ENCODE results near the gene CTSK. TPM values are rescaled to one million over a fixed set of nuclear protein-coding genes. Genes with fewer than 3 reads are reported as not detected.
A peak's percentile ranks its signal among the peaks of the same experiment; 100 is the strongest.

The CTSK gene
- total and polyA plus RNA-seq, 4 donors: 2.2 to 3.8 (median 2.4) TPM

DNA sequence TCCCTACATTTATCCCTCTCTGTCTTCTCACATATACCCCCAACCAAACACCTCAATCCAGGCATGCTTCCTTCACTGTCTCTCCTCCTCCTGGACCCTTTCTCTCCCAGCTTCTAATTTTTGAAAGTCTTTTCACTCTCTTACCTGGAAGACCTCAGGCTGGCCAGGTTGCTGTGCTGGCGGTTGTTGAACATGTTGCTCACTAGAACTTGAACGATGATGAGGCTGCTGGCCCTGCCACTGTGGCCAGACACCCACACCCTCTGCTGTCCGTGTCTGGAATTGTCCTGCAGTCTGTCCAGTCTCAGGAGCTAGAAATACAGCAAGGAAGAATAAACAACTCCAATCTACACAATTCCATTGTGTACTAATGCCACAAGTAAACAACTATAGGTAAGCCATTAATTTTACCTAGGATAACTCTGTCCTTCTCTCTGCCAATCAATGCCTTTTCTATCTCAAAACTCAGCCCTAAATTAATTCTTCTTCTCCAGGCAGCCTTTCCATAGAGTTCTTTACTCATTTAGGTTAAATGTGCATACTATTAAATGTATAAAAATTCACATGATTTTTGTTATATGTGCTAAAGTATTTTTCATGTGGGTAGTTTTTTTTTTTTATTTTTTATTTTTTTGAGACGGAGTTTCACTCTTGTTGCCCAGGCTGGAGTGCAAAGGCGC, 5.1 kb upstream of the CTSK start:
- no peak overlapping the region for H3K9ac ChIP-seq (ENCODE audit: low read depth in 1 of 2, low read length in 2 of 2)
- peaks cover 15 to 62% (median 54%) of the 10 kb centered on the region in 4 donors for H3K36me3 ChIP-seq (ENCODE audit: control insufficient read depth in 4 of 4, insufficient read depth in 3 of 4, low read depth in 1 of 4, low read length in 3 of 4)
- peaks cover 0 to 4% (median 0%) of the 10 kb centered on the region in 4 donors for H3K4me1 ChIP-seq (ENCODE audit: control insufficient read depth in 4 of 4, insufficient read depth in 4 of 4, low read length in 3 of 4)
- no peak overlapping the region for H3K4me3 ChIP-seq (ENCODE audit: low read depth in 1 of 3, low read length in 3 of 3)
- peak; percentile 61 for DNase-seq (ENCODE audit: low spot score)
- WGBS: 49% methylated on average over 5 of the region's 5 CpGs
- H3K9me3 ChIP-seq (ENCODE audit: control insufficient read depth in 4 of 4, low read length in 3 of 4): no peaks in the 10 kb centered on the region
- no peak overlapping the region for H3K27ac ChIP-seq (ENCODE audit: low read depth in 1 of 2, low read length in 2 of 2)
- TF ChIP-seq HNF4A (conservative IDR thresholded peaks at IDR 0.05) (no peak), EGR1 (IDR thresholded peaks at IDR 0.05; ENCODE audit: low read depth in 2 of 2) (no peak), RAD21 (IDR thresholded peaks at IDR 0.05) (peak; percentile 96 to 97), SP1 (IDR thresholded peaks at IDR 0.05) (no peak), RXRA (IDR thresholded peaks at IDR 0.05) (peak in 1 of 2 donors; percentile 40), FOXA2 (IDR thresholded peaks at IDR 0.05) (no peak), FOXA1 (IDR thresholded peaks at IDR 0.05) (no peak)
- TF ChIP-seq, protein P1, sequence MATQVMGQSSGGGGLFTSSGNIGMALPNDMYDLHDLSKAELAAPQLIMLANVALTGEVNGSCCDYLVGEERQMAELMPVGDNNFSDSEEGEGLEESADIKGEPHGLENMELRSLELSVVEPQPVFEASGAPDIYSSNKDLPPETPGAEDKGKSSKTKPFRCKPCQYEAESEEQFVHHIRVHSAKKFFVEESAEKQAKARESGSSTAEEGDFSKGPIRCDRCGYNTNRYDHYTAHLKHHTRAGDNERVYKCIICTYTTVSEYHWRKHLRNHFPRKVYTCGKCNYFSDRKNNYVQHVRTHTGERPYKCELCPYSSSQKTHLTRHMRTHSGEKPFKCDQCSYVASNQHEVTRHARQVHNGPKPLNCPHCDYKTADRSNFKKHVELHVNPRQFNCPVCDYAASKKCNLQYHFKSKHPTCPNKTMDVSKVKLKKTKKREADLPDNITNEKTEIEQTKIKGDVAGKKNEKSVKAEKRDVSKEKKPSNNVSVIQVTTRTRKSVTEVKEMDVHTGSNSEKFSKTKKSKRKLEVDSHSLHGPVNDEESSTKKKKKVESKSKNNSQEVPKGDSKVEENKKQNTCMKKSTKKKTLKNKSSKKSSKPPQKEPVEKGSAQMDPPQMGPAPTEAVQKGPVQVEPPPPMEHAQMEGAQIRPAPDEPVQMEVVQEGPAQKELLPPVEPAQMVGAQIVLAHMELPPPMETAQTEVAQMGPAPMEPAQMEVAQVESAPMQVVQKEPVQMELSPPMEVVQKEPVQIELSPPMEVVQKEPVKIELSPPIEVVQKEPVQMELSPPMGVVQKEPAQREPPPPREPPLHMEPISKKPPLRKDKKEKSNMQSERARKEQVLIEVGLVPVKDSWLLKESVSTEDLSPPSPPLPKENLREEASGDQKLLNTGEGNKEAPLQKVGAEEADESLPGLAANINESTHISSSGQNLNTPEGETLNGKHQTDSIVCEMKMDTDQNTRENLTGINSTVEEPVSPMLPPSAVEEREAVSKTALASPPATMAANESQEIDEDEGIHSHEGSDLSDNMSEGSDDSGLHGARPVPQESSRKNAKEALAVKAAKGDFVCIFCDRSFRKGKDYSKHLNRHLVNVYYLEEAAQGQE (IDR thresholded peaks at IDR 0.05): no peak
- TF ChIP-seq, protein P2, sequence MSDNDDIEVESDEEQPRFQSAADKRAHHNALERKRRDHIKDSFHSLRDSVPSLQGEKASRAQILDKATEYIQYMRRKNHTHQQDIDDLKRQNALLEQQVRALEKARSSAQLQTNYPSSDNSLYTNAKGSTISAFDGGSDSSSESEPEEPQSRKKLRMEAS (IDR thresholded peaks at IDR 0.05): no peak
- TF ChIP-seq, protein P3, sequence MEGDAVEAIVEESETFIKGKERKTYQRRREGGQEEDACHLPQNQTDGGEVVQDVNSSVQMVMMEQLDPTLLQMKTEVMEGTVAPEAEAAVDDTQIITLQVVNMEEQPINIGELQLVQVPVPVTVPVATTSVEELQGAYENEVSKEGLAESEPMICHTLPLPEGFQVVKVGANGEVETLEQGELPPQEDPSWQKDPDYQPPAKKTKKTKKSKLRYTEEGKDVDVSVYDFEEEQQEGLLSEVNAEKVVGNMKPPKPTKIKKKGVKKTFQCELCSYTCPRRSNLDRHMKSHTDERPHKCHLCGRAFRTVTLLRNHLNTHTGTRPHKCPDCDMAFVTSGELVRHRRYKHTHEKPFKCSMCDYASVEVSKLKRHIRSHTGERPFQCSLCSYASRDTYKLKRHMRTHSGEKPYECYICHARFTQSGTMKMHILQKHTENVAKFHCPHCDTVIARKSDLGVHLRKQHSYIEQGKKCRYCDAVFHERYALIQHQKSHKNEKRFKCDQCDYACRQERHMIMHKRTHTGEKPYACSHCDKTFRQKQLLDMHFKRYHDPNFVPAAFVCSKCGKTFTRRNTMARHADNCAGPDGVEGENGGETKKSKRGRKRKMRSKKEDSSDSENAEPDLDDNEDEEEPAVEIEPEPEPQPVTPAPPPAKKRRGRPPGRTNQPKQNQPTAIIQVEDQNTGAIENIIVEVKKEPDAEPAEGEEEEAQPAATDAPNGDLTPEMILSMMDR (IDR thresholded peaks at IDR 0.05; ENCODE audit: low read depth, low read length, missing input control): peak; percentile 75
- no peaks in the 10 kb centered on the region for H3K27me3 ChIP-seq (ENCODE audit: control insufficient read depth in 4 of 4, insufficient read depth in 4 of 4, low read length in 3 of 4)

DNA sequence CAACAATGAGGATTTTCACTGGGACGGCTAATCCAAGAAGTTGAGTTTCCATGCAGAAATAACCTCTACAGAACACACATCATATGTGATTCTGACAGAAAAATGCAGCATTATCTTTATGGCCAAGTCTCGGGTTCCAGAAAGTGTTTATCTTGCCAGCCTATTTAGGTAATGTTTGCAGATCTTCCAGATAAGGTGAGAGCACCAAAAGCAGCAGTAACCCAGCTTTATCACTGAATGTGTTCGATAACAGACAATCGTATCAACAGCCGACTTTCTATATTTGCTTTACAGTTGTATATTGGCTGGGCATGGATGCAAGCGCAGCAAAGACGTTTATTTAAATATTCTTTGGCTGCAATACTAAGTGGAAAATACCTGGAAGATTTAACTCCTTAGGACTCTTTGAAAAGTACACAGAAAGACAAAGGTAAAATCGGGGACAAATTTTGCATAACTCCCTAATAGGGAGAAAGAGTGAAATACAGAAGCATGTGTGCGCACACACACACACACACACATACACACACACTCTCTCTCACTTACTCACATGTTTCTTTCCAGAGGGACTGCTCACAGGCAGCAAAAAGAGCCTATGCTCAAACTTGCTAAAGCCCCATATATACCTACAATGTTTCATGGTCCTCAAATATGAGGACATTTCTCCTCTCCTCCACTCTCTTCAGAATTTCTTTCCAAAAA, 3.0 kb upstream of the CTSK start:
- H3K27me3 ChIP-seq (ENCODE audit: control insufficient read depth in 4 of 4, insufficient read depth in 4 of 4, low read length in 3 of 4): no peaks in the 10 kb centered on the region
- H3K27ac ChIP-seq (ENCODE audit: low read depth in 1 of 2, low read length in 2 of 2): no peak overlapping the region
- peaks cover 0 to 4% (median 0%) of the 10 kb centered on the region in 4 donors for H3K4me1 ChIP-seq (ENCODE audit: control insufficient read depth in 4 of 4, insufficient read depth in 4 of 4, low read length in 3 of 4)
- TF ChIP-seq HNF4G (IDR thresholded peaks at IDR 0.05) (no peak), RXRA (IDR thresholded peaks at IDR 0.05) (no peak), JUND (IDR thresholded peaks at IDR 0.05) (no peak), SP1 (IDR thresholded peaks at IDR 0.05) (no peak), FOXA2 (IDR thresholded peaks at IDR 0.05) (no peak)
- TF ChIP-seq, protein P2 (IDR thresholded peaks at IDR 0.05): no peak
- TF ChIP-seq, protein P4, sequence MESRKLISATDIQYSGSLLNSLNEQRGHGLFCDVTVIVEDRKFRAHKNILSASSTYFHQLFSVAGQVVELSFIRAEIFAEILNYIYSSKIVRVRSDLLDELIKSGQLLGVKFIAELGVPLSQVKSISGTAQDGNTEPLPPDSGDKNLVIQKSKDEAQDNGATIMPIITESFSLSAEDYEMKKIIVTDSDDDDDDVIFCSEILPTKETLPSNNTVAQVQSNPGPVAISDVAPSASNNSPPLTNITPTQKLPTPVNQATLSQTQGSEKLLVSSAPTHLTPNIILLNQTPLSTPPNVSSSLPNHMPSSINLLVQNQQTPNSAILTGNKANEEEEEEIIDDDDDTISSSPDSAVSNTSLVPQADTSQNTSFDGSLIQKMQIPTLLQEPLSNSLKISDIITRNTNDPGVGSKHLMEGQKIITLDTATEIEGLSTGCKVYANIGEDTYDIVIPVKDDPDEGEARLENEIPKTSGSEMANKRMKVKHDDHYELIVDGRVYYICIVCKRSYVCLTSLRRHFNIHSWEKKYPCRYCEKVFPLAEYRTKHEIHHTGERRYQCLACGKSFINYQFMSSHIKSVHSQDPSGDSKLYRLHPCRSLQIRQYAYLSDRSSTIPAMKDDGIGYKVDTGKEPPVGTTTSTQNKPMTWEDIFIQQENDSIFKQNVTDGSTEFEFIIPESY (IDR thresholded peaks at IDR 0.05): no peak
- TF ChIP-seq, protein P5, sequence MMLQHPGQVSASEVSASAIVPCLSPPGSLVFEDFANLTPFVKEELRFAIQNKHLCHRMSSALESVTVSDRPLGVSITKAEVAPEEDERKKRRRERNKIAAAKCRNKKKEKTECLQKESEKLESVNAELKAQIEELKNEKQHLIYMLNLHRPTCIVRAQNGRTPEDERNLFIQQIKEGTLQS (IDR thresholded peaks at IDR 0.05): no peak
- no peaks in the 10 kb centered on the region for H3K9me3 ChIP-seq (ENCODE audit: control insufficient read depth in 4 of 4, low read length in 3 of 4)
- WGBS: 56% methylated on average over 9 of the region's 9 CpGs
- H3K4me3 ChIP-seq (ENCODE audit: low read depth in 1 of 3, low read length in 3 of 3): no peak overlapping the region
- H3K9ac ChIP-seq (ENCODE audit: low read depth in 1 of 2, low read length in 2 of 2): no peak overlapping the region
- DNase-seq (ENCODE audit: low spot score): peak; percentile 1
- peaks cover 6 to 46% (median 39%) of the 10 kb centered on the region in 4 donors for H3K36me3 ChIP-seq (ENCODE audit: control insufficient read depth in 4 of 4, insufficient read depth in 3 of 4, low read depth in 1 of 4, low read length in 3 of 4)
